ENCODE results near the gene PLA2G4A. TPM values are rescaled to one million over a fixed set of nuclear protein-coding genes. Genes with fewer than 3 reads are reported as not detected.

Gene PLA2G4A
- total RNA-seq, 4 donors from 2014 or later = 11.0 to 13.8 (median 11.6) TPM

DNA sequence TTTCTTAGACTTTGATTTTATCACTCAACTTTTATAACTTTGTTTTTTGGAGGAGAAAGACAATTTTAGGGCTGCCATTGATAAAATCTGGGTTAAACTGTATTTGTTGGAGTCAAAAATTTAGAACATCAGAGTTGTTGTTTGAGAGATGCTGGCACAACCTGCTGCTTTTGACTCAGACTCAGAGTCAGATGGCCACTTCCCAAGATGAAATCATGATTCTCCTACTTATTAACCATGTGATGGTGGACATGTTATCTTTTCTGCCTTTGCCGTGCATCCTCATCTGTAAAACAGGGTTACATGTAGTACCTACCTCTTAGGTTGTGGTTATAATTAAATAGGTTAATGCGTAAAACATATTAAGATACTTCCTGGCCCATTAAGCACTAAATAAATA, 71.2 kb downstream of the PLA2G4A start:
- 77% methylated on average over 2 of the region's 2 CpGs for WGBS

GRCh38 chr1:186900539-186901237, 71.9 kb downstream of the PLA2G4A start:
- no peaks in the 10 kb centered on the region for H3K27me3 ChIP-seq
- no peaks in the 10 kb centered on the region for H3K9me3 ChIP-seq
- peaks cover 24% of the 10 kb centered on the region for H3K4me1 ChIP-seq
- 71% methylated on average over 5 of the region's 5 CpGs for WGBS
- no peak for TF ChIP-seq EP300 (IDR thresholded peaks at IDR 0.05)
- no peak for TF ChIP-seq CTCF (IDR thresholded peaks at IDR 0.05)
- no peak for TF ChIP-seq POLR2AphosphoS5 (IDR thresholded peaks at IDR 0.05)
- TF ChIP-seq POLR2A (IDR thresholded peaks at IDR 0.05) = no peak
- no peak overlapping the region for H3K4me3 ChIP-seq
- no peak overlapping the region for H3K27ac ChIP-seq
- H3K36me3 ChIP-seq = no peaks in the 10 kb centered on the region
- DNase-seq (ENCODE audit: low spot score in 2 of 2) = no peak

More for the DNA sequence above, 71.2 kb downstream of the PLA2G4A start:
- H3K36me3 ChIP-seq = no peaks in the 10 kb centered on the region
- H3K9me3 ChIP-seq = no peaks in the 10 kb centered on the region
- DNase-seq (ENCODE audit: low spot score in 2 of 2) = no peak
- TF ChIP-seq EP300 (IDR thresholded peaks at IDR 0.05) (no peak), POLR2A (IDR thresholded peaks at IDR 0.05) (no peak), POLR2AphosphoS5 (IDR thresholded peaks at IDR 0.05) (no peak), CTCF (IDR thresholded peaks at IDR 0.05) (no peak)
- peaks cover 24% of the 10 kb centered on the region for H3K4me1 ChIP-seq
- H3K27ac ChIP-seq = no peak overlapping the region
- no peak overlapping the region for H3K4me3 ChIP-seq
- H3K27me3 ChIP-seq = no peaks in the 10 kb centered on the region

DNA sequence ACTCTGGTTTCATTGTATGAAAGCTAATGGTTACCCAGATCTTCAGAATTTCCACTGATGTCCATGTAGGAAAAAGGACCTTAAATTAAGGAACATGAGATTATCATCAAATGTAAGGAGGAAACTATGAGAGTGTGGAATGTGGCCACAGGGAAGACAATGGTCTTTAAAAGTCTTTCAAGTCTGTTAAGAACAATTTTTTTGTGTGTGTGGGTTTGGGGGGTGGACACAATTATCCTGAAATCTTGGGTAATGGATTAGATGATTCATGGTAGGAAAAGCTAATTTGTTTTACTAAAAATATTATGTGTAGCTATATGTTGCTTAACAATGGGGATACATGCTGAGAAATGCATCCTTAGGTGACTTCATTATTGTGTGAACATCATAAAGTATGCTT, 72.9 kb downstream of the PLA2G4A start:
- Histone ChIP-seq H3K27ac (no peak overlapping the region), H3K4me3 (no peak overlapping the region)

GRCh38 chr1:186903374-186904136, 74.8 kb downstream of the PLA2G4A start:
- H3K36me3 ChIP-seq = no peaks in the 10 kb centered on the region
- H3K4me3 ChIP-seq = no peak overlapping the region
- H3K27me3 ChIP-seq = no peaks in the 10 kb centered on the region
- no peak for DNase-seq (ENCODE audit: low spot score in 2 of 2)
- H3K4me1 ChIP-seq = peaks cover 14% of the 10 kb centered on the region
- no peak overlapping the region for H3K27ac ChIP-seq
- TF ChIP-seq POLR2AphosphoS5 (IDR thresholded peaks at IDR 0.05) (no peak), POLR2A (IDR thresholded peaks at IDR 0.05) (no peak), EP300 (IDR thresholded peaks at IDR 0.05) (no peak), CTCF (IDR thresholded peaks at IDR 0.05) (no peak)
- 85% methylated on average over 7 of the region's 7 CpGs for WGBS
- no peaks in the 10 kb centered on the region for H3K9me3 ChIP-seq

More for the DNA sequence above, 72.9 kb downstream of the PLA2G4A start:
- no peaks in the 10 kb centered on the region for H3K27me3 ChIP-seq
- DNase-seq (ENCODE audit: low spot score in 2 of 2) = no peak
- H3K36me3 ChIP-seq = no peaks in the 10 kb centered on the region
- TF ChIP-seq POLR2AphosphoS5 (IDR thresholded peaks at IDR 0.05) = no peak
- no peak for TF ChIP-seq EP300 (IDR thresholded peaks at IDR 0.05)
- no peak for TF ChIP-seq POLR2A (IDR thresholded peaks at IDR 0.05)
- TF ChIP-seq CTCF (IDR thresholded peaks at IDR 0.05) = no peak
- H3K4me1 ChIP-seq = peaks cover 21% of the 10 kb centered on the region
- H3K9me3 ChIP-seq = no peaks in the 10 kb centered on the region

GRCh38 chr1:186904361-186904760, 75.6 kb downstream of the PLA2G4A start:
- H3K27ac ChIP-seq = no peak overlapping the region

More at GRCh38 chr1:186904361-186904760, 75.6 kb downstream of the PLA2G4A start:
- Histone ChIP-seq H3K9me3 (no peaks in the 10 kb centered on the region), H3K4me1 (peaks cover 14% of the 10 kb centered on the region), H3K4me3 (no peak overlapping the region), H3K27me3 (no peaks in the 10 kb centered on the region), H3K36me3 (no peaks in the 10 kb centered on the region)
- TF ChIP-seq POLR2A (IDR thresholded peaks at IDR 0.05) (no peak), EP300 (IDR thresholded peaks at IDR 0.05) (no peak), POLR2AphosphoS5 (IDR thresholded peaks at IDR 0.05) (no peak), CTCF (IDR thresholded peaks at IDR 0.05) (no peak)
- no peak for DNase-seq (ENCODE audit: low spot score in 2 of 2)
- WGBS = 53% methylated on average over 3 of the region's 3 CpGs

Measured in suprapubic skin (tissue), 4 donors.